Left ventricle myocardium inferior (tissue), 1 donor: Measurements from ENCODE around the gene DISP1. TPM values are rescaled to one million over a fixed set of nuclear protein-coding genes. Genes with fewer than 3 reads are reported as not detected.

Experiments used
- DNase-seq: peaks from one replicate; pipeline ENCODE4 v3.0.0-alpha.2; 2020
- H3K27ac ChIP-seq: fragments of 200-600 bp; replicated peaks from 2 replicates; pipeline ENCODE4 v1.8.0; 2021
- H3K27me3 ChIP-seq: fragments of 200-600 bp; 2 replicates; pipeline ENCODE4 v1.8.0; 2021; ENCODE audit warnings: low read depth
- H3K36me3 ChIP-seq: fragments of 200-600 bp; 2 replicates; pipeline ENCODE4 v1.8.0; 2021
- H3K4me1 ChIP-seq: fragments of 200-600 bp; 2 replicates; pipeline ENCODE4 v1.8.0; 2021
- H3K4me3 ChIP-seq: fragments of 200-600 bp; 2 replicates; pipeline ENCODE4 v1.8.0; 2021; ENCODE audit warnings: mild to moderate bottlenecking, moderate library complexity
- H3K9me3 ChIP-seq: fragments of 200-600 bp; replicated peaks from 2 replicates; pipeline ENCODE4 v1.8.0; 2021
- CTCF ChIP-seq: fragments of 200-600 bp; IDR thresholded peaks from 2 replicates; pipeline ENCODE4 v1.8.0; 2021; ENCODE audit warnings: antibody characterized with exemption, mild to moderate bottlenecking, borderline replicate concordance
- intact Hi-C: fragments of 100-400 bp; cut with micrococcal nuclease; formaldehyde crosslinking; loops from one replicate; pipeline ENCODE4 v1.11.0; 2022
- total RNA-seq: library from RNA; stranded (reverse); fragmentation: NEBNext Ultra II Directional; extraction: Animal tissue kit (Norgen Biotek cat#: 25700); gene quantifications from one replicate; pipeline ENCODE4 v1.2.1, GENCODE V29; 2021
- donor health status: DM: no; HTN: yes; CAD: no; lungs with severe emphysema.

Gene DISP1
- total RNA-seq, 1 donor from 2014 or later, result 3.4 TPM

DNA sequence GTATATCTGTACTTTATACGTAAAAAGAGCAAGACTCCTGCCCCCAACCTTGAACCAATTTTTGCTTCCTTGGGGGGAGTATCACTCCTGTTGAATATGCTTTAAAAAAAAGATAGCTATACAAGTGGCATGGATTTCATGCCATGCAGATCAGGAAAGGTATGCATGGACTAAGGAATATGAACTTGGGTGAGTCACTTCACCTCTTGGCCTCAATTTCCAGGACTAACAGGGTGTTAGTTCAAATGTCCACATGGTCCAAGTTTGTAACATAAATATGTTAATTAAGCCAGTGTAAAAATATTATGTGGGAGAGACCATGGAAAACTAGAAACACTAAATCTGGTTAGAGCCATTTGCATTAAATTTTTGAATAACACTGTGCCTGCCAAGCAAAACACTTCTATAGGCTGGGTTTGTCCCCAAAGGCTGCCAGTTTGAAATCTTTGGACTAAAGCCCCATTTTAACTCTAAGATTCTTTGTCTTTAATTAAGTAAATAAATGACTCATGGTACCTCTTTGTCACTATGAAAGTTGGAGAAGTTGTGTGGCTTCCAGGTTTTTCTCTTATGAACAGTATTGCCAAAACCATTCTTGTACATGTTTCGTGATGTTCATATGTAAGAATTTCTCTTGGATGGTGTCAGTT lies 44.7 kb upstream of the DISP1 start:
- Histone ChIP-seq H3K36me3 (no peaks in the 10 kb centered on the region), H3K9me3 (peaks cover 15% of the 10 kb centered on the region), H3K4me3 (no peak overlapping the region), H3K4me1 (no peaks in the 10 kb centered on the region), H3K27me3 (no peaks in the 10 kb centered on the region), H3K27ac (no peak overlapping the region)
- intact Hi-C loops, result no loop called here
- no peak for TF ChIP-seq CTCF
- DNase-seq, result no peak

DNA sequence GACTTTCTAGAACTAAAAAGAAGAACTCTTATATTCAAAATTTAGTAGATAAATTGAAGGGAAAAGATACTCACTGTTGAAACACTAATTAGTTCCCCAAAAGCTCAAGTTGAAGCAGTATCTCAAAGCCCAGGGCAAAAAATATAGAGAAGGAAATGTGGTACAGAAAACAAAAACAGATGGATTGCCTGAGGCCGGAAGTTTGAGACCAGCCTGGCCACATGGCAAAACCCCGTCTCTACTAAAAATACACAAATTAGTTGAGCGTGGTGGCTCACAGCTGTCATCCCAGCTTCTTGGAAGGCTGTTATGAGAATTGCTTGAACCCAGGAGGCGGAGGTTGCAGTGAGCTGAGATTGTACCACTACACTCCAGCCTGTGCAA lies 41.9 kb upstream of the DISP1 start:
- peak overlapping the region; percentile 39 for H3K4me3 ChIP-seq
- H3K27me3 ChIP-seq, result no peaks in the 10 kb centered on the region
- H3K27ac ChIP-seq, result peak overlapping the region; percentile 82
- no peak for TF ChIP-seq CTCF
- intact Hi-C loops, result no loop called here
- peaks cover 3% of the 10 kb centered on the region for H3K4me1 ChIP-seq
- no peaks in the 10 kb centered on the region for H3K36me3 ChIP-seq
- peak; percentile 28 for DNase-seq
- H3K9me3 ChIP-seq, result peaks cover 15% of the 10 kb centered on the region

GRCh38 chr1:222777463-222777862 lies 37.4 kb upstream of the DISP1 start:
- Histone ChIP-seq H3K4me1 (peaks cover 5% of the 10 kb centered on the region), H3K27me3 (no peaks in the 10 kb centered on the region), H3K36me3 (no peaks in the 10 kb centered on the region), H3K9me3 (no peaks in the 10 kb centered on the region), H3K27ac (no peak overlapping the region), H3K4me3 (no peak overlapping the region)
- no peak for TF ChIP-seq CTCF
- DNase-seq, result no peak
- intact Hi-C loops, result no loop called here

DNA sequence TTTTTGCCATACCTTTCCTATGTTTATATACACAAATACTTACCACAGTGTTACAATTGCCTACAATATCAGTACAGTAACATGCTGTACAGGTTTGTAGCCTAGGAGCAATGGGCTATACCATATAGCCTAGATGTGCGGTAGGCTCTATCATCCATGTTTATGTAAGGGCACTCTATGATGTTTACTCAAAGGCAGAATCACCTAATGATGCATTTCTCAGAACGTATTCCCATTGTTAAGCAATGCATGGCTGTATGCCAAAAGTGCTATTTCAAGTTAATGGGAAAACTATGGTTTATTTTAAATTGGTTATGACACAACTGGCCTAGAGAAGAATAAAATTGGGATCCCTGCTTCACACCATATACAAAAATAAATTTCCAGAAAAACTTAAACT lies 36.9 kb upstream of the DISP1 start:
- no peak overlapping the region for H3K4me3 ChIP-seq
- no peaks in the 10 kb centered on the region for H3K27me3 ChIP-seq
- TF ChIP-seq CTCF, result no peak
- H3K4me1 ChIP-seq, result peaks cover 5% of the 10 kb centered on the region
- no peaks in the 10 kb centered on the region for H3K9me3 ChIP-seq
- no peak overlapping the region for H3K27ac ChIP-seq
- intact Hi-C loops, result no loop called here
- no peak for DNase-seq
- no peaks in the 10 kb centered on the region for H3K36me3 ChIP-seq

- Histone ChIP-seq H3K27ac (no peak overlapping the region), H3K4me3 (no peak overlapping the region), H3K36me3 (no peaks in the 10 kb centered on the region), H3K9me3 (no peaks in the 10 kb centered on the region), H3K4me1 (peaks cover 17% of the 10 kb centered on the region), H3K27me3 (peaks cover 3% of the 10 kb centered on the region)
- TF ChIP-seq CTCF, result no peak
- DNase-seq, result no peak
- intact Hi-C loops, result no loop called here
Measured at GRCh38 chr1:222781251-222781650, 33.6 kb upstream of the DISP1 start.
